K562 (cell line): Measurements from ENCODE around the gene ATP13A2. TPM values are rescaled to one million over a fixed set of nuclear protein-coding genes. Genes with fewer than 3 reads are reported as not detected.

Experiments
- BMI1 ChIP-seq: fragments of 150-350 bp; IDR thresholded peaks from 2 replicates; pipeline ENCODE4 v1.6.1; 2014; ENCODE audit warnings: low read length
- CREB3L1 ChIP-seq: fragments of 450-650 bp; IDR thresholded peaks from 2 replicates; pipeline ENCODE4 v1.6.1; 2014; ENCODE audit warnings: low read depth, mild to moderate bottlenecking, moderate library complexity, borderline replicate concordance
- ELF4 ChIP-seq: fragments of 450-650 bp; formaldehyde crosslinking; IDR thresholded peaks from 2 replicates; pipeline ENCODE4 v1.4.0; 2022; ENCODE audit warnings: missing genetic modification characterization
- EP300 ChIP-seq: IDR thresholded peaks from 2 replicates; pipeline ENCODE4 v1.6.1; 2012; ENCODE audit warnings: low read length, improper control_type of control experiment
- ERF ChIP-seq: fragments of 450-650 bp; formaldehyde crosslinking; IDR thresholded peaks from 2 replicates; pipeline ENCODE4 v1.4.0; 2020; ENCODE audit warnings: mild to moderate bottlenecking, mixed read lengths
- ETV1 ChIP-seq: fragments of 450-650 bp; conservative IDR thresholded peaks from 2 replicates; pipeline ENCODE4 v1.6.1; 2016; ENCODE audit warnings: missing genetic modification characterization, control low read depth, low read depth, missing compliant biosample characterization
- ETV5 ChIP-seq: sonication (generic); formaldehyde crosslinking; IDR thresholded peaks from 2 replicates; pipeline ENCODE4 v1.4.0; 2020; ENCODE audit warnings: low read depth, mild to moderate bottlenecking, missing genetic modification reagents
- KAT7 ChIP-seq: sonication (generic); formaldehyde crosslinking; IDR thresholded peaks from 2 replicates; pipeline ENCODE4 v1.8.0; 2022; ENCODE audit warnings: missing genetic modification reagents, mild to moderate bottlenecking, borderline replicate concordance
- PTTG1 ChIP-seq: fragments of 450-650 bp; IDR thresholded peaks from 2 replicates; pipeline ENCODE4 v1.6.1; 2016; ENCODE audit warnings: low read depth, mild to moderate bottlenecking, missing genetic modification characterization, missing compliant biosample characterization
- RBM25 ChIP-seq: fragments of 200-400 bp; formaldehyde crosslinking; IDR thresholded peaks from 2 replicates; pipeline ENCODE4 v1.6.1; 2018; ENCODE audit warnings: low read length, low read depth, moderate library complexity; ENCODE audit not compliant: severe bottlenecking
- RHOXF2B ChIP-seq: fragments of 250-450 bp; sonication (Bioruptor Pico); conservative IDR thresholded peaks from 2 replicates; pipeline ENCODE4 v1.5.1; 2021
- SIN3B ChIP-seq: fragments of 450-650 bp; IDR thresholded peaks from 2 replicates; pipeline ENCODE4 v1.6.1; 2017; ENCODE audit warnings: low read depth, mild to moderate bottlenecking, moderate library complexity
- TFAP4 ChIP-seq: sonication (generic); formaldehyde crosslinking; IDR thresholded peaks from 2 replicates; pipeline ENCODE4 v1.8.0; 2022; ENCODE audit warnings: missing genetic modification reagents, mild to moderate bottlenecking, moderate library complexity, borderline replicate concordance
- YBX1 ChIP-seq: fragments of 450-650 bp; IDR thresholded peaks from 2 replicates; pipeline ENCODE4 v1.7.1; 2016; ENCODE audit warnings: mild to moderate bottlenecking
- ZBTB8A ChIP-seq: fragments of 450-650 bp; IDR thresholded peaks from 2 replicates; pipeline ENCODE4 v1.6.1; 2018; ENCODE audit warnings: mild to moderate bottlenecking, moderate library complexity; ENCODE audit not compliant: partially characterized antibody
- ZMIZ1 ChIP-seq, 2 experiments: fragments of 150-350 bp in 1 of 2; IDR thresholded peaks; 2 replicates each; pipeline ENCODE4 v1.6.1; 2012 to 2016; ENCODE audit warnings: low read depth in 2 of 2, low read length in 2 of 2, mild to moderate bottlenecking in 1 of 2, moderate library complexity in 1 of 2
- ZNF280A ChIP-seq: fragments of 450-650 bp; IDR thresholded peaks from 2 replicates; pipeline ENCODE4 v1.6.1; 2018; ENCODE audit warnings: mild to moderate bottlenecking, low read depth; ENCODE audit not compliant: partially characterized antibody
- ZNF79 ChIP-seq: fragments of 250-450 bp; sonication (Bioruptor Pico); IDR thresholded peaks from 2 replicates; pipeline ENCODE4 v1.4.0; 2020; ENCODE audit warnings: low read depth, mild to moderate bottlenecking, moderate library complexity
- polyA plus RNA-seq, 8 experiments: library from polyadenylated mRNA; depleted of rRNA in 4 of 8; stranded (reverse) in 5 of 8; unstranded in 3 of 8; fragments of >200 nt; fragmentation: Nextera tagmentation in 2 of 8; fragmentation: Illumina TruSeq in 1 of 8; extraction: Ambion mirVana in 2 of 8; extraction: Trizol in 1 of 8; gene quantifications; 2 replicates each; pipeline versions ENCODE4 v1.2.1 to v1.2.3, GENCODE V29; 2011 to 2014; ENCODE audit warnings: inconsistent platforms in 1 of 8, missing spikeins in 1 of 8
- total RNA-seq, 7 experiments: library from RNA; depleted of rRNA in 6 of 7; stranded (reverse); fragments of >200 nt in 6 of 7; fragmentation: Illumina TruSeq in 2 of 7; extraction: Trizol in 2 of 7; gene quantifications; 2 replicates each; pipeline versions ENCODE4 v1.2.1 to v1.2.3, GENCODE V29; 2011 to 2021; ENCODE audit warnings: low replicate concordance in 1 of 7
- TF ChIP-seq, protein P1 (sequence below): fragments of 250-450 bp; sonication (Bioruptor Pico); IDR thresholded peaks from 2 replicates; pipeline ENCODE4 v1.5.0; 2020; ENCODE audit warnings: mild to moderate bottlenecking

Gene ATP13A2
- total and polyA plus RNA-seq, 9 of the 15 experiments (the other 6 are each of a cell fraction or from before 2014, with no cell fraction given) = 0.36 to 56.3 (median 16.3) TPM

DNA sequence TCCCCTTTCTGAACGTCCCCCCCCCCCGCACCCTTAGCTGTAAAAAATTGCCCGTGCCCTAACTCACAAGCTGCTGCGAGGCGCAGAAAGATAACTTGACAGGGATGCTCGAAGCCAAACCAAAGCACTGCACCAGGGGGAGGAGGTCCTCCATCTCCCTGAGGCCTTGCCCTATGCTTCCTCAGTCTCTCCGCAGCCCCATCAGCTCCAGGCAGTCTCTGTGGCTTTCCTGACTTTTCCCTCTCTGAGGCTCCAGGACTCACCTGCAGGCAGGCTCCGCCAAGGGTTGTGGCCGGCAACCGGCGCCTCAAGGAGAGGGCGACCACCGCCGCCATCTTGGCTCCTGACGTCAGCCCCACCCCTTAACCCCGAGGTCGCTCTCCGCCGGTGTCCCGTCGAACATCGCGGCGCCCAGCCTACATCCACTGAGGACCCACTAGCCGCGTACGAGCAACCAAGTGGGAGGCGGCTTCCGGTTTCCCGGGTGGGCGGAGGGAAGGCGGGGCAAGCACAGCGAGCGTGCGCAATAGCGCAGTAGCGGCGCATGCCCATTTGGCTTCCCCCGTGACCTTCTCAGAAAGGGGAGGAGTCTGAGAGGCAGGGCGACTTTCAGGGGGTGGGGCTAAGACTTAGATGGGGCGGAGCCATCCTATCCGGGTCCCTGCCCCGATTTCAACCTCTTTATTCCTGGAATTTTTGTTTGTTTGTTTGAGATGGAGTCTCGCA lies 42.1 kb upstream of the ATP13A2 start, which contains the start of gene SDHB (continued):
- no peak for TF ChIP-seq PTTG1 (tag)
- TF ChIP-seq ZMIZ1 (IDR thresholded peaks at IDR 0.05; ENCODE audit: low read depth in 2 of 2, low read length in 2 of 2) = no peak
- TF ChIP-seq YBX1 = no peak
- peak; percentile 65 for TF ChIP-seq ETV1 (tag)
- no peak for TF ChIP-seq ZBTB8A
- no peak for TF ChIP-seq KAT7
- peak; percentile 56; the same call in 1 of the 2 replicates for TF ChIP-seq ETV5 (CRISPR knock-in tag)
- peak; percentile 26; the same call in 1 of the 2 replicates for TF ChIP-seq ELF4 (CRISPR knock-in tag)
- peak; percentile 66; the same call in 1 of the 2 replicates for TF ChIP-seq CREB3L1
- 0 out of 2 replicates have a peak, but pooled peaks have one; percentile 55 for TF ChIP-seq RHOXF2B
- TF ChIP-seq SIN3B = peak; percentile 94
- no peak for TF ChIP-seq ERF (CRISPR knock-in tag)
- peak; percentile 48 for TF ChIP-seq EP300
- TF ChIP-seq ZNF79 (CRISPR knock-in tag) = no peak
- TF ChIP-seq, protein P1, sequence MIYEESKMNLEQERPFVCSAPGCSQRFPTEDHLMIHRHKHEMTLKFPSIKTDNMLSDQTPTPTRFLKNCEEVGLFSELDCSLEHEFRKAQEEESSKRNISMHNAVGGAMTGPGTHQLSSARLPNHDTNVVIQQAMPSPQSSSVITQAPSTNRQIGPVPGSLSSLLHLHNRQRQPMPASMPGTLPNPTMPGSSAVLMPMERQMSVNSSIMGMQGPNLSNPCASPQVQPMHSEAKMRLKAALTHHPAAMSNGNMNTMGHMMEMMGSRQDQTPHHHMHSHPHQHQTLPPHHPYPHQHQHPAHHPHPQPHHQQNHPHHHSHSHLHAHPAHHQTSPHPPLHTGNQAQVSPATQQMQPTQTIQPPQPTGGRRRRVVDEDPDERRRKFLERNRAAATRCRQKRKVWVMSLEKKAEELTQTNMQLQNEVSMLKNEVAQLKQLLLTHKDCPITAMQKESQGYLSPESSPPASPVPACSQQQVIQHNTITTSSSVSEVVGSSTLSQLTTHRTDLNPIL (CRISPR knock-in tag) = no peak
- peak; percentile 86 for TF ChIP-seq TFAP4 (CRISPR knock-in tag)
- no peak for TF ChIP-seq BMI1
- no peak for TF ChIP-seq ZNF280A
- no peak for TF ChIP-seq RBM25
